GM11168 (cell line): ENCODE measurements around the gene ARRDC1.

Source experiments
- in situ Hi-C: fragments of 300-500 bp; cut with MboI; formaldehyde crosslinking; loops from one replicate; pipeline ENCODE4 v1.12.0; 2022; ENCODE audit warnings: low sequenced_read_pairs; ENCODE audit not compliant: unreplicated experiment

Gene ARRDC1

DNA sequence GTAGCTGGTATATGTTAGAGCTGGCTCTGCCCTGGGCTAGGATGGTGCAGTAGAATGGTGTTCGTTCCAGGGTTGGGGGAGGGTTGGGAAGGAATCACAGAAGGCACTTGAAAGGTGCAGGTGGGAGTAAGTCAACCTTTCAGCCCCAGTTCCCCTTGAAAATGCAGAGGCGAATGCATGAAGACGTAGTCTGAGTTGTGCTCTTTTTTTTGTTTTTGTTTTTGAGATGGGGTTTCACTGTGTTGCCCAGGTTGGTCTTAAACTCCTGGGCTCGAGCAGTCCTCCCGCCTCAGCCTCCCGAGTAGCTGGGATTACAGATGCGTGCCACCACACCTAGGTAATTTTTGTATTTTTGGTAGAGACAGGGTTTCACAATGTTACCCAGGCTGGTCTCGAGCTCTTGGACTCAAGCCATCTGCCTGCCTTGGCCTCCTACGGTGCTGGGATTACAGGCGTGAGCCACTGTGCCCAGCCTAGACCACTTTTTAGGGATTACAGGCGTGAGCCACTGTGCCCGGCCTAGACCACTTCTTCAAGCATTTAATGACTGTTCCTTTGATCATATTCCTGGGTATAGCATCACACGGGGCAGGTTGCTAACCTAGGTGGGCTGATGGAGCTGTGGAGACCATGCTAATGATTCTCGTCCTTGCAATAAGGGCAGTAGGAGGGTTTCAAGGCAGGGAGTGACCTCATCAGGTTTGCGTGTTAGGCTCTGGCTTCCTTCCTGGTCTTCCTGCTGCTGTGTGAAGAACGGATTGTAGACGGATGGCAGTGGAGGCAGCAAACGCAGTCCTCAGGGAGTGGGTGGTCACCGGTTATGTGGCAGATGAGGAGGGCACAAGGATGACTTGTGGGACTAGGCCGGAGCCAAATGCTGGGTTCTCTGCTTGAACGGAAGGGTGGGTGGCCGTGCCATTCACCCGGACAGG lies 27.0 kb downstream of the ARRDC1 start:
- in situ Hi-C loops: no loop called here

DNA sequence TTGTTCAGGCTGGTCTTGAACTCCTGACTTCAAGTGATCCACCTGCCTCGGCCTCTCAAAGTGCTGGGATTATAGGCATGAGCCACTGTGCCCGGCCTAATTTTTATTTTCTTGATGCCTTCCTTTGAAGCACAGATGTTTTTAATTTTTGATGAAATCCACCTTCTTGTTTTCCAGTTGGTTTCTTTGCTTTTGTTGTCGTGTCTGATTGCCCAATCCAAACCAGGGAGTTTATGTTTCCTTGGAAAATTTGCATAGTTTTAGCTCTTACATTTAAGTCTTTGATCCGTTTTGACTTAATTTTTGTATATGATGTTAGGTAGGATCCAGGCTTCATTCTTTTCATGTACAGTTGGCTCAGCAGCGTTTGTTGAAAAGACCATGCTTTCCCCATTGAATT lies 28.5 kb downstream of the ARRDC1 start:
- in situ Hi-C loops: no loop called here

DNA sequence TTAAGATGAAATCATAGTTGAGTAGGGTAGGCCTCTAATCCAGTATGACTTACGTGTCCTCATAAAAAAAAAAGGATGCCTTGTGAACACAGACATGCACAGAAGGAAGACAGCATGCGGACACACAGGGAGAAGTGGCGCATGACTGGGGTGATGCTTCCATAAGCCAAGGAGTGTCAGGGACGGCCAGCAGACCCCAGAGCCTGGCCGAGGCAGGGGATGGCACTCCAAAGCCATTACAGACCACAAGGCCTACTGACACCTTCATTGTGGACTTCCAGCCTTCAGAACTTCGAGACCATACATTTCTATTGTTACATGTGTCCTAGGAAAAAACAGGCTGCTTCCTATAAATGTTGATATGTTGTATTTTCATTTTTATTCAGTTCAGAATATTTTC lies 33.2 kb downstream of the ARRDC1 start:
- in situ Hi-C loops: no loop called here

DNA sequence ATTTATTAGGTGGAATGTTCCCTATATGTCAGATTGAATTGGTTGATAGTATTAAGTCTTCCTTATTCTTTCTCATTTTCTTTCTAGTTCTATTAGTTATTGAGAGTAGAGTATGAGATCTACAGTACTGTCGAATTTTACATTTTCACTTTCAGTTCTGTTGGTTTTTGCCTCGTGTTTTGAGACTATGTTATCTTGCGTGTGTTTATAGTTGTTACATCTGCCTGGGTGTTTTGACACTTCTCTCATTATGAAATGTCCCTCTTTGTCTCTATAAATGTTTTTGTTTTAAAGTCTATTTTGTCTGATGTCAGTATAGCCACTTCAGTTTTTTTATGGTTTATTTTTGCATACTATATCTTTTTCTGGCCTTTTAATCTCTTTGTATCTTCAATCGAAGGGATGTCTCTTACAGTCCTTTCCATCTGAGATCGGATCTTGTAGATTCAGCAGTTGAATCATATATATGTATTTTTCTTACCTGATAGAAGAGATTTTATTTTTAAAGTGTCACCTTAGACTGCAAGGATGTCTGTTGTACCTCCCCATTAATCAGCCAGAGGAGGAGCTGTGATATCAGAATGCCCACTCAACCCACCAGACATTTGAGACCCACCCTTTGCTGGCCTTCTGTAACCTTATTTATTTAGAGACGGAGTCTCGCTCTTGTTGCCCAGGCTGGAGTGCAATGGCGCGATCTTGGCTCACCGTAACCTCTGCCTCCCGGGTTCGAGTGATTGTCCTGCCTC lies 34.0 kb downstream of the ARRDC1 start:
- in situ Hi-C loops: no loop called here

DNA sequence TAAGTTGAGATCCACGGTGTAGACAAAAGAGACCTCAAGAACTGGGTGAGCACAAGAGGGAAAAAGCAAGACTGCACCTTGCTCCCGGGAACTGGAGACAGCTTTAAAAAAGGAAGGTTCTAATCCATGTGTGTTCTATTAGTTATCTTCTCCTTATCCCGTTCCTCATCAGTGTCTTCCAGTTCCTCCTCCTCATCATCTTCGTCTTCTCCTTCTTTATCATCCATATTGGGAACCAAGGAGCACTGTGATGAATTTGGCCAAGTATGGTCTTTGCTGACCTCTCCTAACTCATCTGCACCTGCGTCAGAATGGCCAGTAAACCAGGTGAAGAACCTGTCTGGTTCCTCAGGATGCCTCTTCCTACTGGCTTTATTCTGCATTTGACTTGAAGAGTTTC lies 35.4 kb downstream of the ARRDC1 start:
- in situ Hi-C loops: no loop called here

DNA sequence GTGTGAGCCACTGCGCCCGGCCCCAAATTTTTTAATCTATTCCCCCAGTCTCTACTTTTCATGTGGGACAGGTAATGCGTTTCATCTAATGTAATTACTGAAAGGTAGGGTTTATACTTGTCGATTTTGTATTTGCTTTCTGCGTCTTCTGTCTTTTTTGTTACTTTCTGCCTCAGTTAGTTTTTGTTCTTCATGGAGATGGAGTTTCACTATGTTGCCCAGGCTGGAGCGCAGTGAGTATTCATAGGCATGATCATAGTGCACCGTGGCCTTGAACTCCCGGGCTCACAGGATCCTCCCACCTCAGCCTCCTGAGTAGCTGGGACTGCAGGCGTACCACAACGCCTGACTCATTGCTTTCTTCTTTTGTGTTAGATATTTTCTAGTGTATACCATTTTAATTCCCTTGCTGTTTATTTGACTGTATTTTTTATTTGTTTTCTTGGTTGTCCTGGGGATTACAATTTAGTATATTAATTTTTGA lies 36.7 kb downstream of the ARRDC1 start:
- in situ Hi-C loops: no loop called here

DNA sequence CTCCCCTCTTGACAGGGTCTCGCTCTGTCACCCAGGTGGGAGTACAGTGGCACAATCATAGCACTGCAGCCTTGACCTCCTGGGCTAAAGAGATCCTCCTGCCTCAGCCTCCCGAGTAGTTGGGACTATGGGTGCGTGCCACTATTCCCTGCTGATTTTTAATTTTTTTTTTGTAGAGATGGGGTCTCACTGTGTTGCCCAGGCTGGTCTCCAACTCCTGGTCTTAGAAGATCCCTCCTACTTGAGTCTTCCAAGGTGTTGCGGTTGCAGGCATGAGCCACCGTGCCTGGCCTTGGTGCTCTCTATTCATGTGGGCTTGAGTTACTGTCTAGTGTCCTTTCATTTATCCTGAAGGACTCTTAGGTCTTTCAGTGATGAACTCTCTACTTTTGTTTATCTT lies 37.4 kb downstream of the ARRDC1 start:
- in situ Hi-C loops: no loop called here

- in situ Hi-C loops: no loop called here
These were observed 38.4 kb downstream of the ARRDC1 start for GRCh38 chr9:137643921-137644320.

DNA sequence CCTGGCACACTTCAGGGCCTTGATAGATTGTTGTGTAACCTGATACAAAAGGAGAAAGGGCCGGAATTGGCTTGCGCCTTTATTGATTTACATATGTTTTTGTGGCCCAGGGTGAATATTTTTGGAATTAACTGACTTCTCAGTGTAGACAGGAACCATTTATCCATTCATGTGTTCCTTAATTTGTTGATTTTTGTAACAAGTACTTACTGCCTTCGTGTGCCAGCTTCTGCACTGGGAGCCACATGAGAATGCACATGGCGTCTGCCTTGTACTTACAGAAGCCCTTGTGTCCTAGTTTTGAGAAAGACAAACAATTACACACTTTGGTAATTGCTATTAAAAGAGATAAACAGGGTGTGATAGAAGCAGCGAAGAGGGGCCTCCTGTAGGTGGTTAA lies 39.7 kb downstream of the ARRDC1 start:
- in situ Hi-C loops: no loop called here

DNA sequence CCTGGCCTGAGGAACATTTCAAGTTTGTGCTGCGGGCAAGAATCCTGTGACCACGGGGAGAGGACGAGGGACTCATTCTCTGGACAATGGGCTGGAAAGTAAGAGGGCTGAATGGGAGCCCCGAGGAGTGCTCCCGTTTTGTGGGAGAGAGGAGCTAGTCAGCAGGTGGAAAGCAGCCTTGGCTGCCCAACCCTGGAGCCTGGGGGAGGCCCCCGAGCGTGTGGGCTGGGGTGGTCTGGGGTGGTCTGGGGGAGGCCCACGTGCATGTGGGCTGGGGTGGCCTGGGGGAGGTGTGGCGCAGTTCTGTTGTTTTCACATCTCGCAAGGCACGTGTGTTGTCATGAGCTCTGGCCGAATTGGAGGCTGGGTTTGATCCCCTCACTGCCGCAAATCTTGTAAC lies 40.9 kb downstream of the ARRDC1 start:
- in situ Hi-C loops: no loop called here

DNA sequence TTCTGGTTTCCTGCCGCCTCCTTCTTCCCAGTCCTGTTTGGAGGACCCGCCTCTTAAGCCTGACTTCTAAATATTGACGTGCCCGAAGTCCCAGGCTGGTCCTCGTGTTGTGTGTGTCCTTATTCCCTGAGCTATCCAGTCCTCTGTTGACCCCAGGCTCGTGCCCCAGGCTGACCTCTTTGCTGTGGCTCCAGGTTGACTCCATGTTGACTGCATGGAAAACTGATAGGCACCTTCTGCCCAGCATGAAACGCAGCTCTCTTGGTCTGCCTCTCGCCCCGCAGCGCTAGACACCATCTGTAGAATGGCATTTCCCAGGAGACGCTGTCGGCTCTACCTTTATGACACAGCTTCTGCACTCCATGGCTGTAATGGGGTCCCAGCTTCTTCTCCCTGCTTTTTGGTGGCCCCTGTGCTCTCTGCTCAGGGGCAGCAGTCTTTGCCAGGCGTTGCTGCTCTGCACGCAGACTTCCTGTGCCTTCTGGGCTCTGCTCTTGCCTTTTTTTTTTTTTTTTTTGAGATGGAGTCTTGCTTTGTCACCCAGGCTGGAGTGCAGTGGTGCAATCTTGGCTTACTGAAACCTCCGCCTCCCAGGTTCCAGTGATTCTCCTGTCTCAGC lies 41.7 kb downstream of the ARRDC1 start:
- in situ Hi-C loops: no loop called here

GRCh38 chr9:137648396-137648795 lies 42.9 kb downstream of the ARRDC1 start:
- in situ Hi-C loops: no loop called here

- in situ Hi-C loops: no loop called here
These were observed 44.1 kb downstream of the ARRDC1 start for GRCh38 chr9:137649553-137649952.

DNA sequence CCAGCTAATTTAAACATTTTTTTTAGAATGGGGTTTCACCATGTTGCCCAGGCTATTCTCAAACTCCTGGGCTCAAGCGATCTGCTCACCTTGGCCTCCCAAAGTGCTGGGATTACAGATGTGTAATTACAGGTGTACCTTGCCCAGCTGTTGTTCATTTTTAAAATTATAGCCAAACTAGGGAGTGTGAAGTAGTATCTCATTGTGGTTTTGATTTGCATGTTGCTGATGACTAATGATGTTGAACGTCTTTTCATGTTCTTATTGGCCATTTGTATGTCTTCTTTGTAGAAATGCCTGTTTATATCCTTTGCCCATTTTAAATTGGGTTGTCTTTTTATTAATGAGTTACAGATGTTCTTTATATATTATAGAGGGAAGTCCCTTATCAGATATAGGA lies 44.8 kb downstream of the ARRDC1 start:
- in situ Hi-C loops: no loop called here

GRCh38 chr9:137650779-137651178 lies 45.3 kb downstream of the ARRDC1 start:
- in situ Hi-C loops: no loop called here

- in situ Hi-C loops: no loop called here
These were observed 50.9 kb downstream of the ARRDC1 start for GRCh38 chr9:137656416-137656815.

DNA sequence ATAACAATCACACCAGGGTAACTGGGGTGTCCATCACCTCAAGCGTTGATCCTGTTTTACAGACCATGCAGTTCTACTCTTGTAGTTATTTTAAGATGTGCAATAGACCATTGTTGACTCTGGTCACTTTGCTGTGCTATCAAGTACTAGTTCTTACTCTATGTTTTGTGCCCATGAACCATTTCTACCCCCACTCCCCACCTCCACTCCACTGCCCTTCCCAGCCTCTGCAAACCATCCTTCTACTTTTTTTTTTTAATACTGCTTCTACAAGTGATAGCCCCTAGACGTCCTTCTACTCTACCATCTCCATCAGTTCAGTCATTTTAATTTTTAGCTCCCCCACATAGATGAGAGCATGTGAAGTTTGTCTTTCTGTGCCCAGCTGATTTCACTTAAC lies 52.1 kb downstream of the ARRDC1 start:
- in situ Hi-C loops: no loop called here

- in situ Hi-C loops: no loop called here
These were observed 53.3 kb downstream of the ARRDC1 start for GRCh38 chr9:137658781-137659180.

DNA sequence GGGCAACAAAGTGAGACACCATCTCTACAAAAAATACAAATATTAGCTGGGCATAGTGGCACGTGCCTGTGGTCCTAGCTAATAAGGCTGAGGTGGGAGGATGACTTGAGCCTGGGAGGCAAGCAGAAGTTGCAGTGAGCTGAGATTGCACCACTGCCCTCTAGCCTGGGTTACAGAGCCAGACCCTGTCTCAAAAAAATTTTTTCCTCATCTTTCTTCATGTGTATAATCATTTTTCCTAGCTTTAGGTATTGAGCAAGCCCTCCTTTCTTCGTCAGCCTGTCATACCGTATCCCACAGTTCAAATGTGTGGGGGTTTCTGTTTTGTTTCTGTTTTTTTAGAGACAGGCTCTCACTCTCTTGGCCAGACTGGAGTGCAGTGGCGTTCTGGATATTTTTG lies 54.7 kb downstream of the ARRDC1 start:
- in situ Hi-C loops: no loop called here

DNA sequence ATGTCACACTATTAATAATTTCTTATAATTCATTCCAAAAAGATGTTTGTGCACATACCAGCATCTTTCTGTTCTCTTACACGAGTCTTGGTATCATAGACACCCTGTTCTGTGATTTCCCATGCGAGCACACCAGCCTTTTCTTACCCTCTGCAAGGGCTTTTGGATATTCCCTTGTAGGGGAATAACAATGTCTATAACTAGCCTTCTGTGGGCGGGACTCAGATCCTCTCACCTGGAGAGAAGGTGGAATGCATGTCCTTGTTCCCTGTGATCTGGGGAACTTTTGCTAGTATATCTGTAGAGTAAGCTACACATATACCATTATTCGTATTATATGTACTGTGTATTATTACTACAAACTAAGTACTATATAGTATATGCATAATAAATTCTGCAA lies 58.1 kb downstream of the ARRDC1 start:
- in situ Hi-C loops: no loop called here

DNA sequence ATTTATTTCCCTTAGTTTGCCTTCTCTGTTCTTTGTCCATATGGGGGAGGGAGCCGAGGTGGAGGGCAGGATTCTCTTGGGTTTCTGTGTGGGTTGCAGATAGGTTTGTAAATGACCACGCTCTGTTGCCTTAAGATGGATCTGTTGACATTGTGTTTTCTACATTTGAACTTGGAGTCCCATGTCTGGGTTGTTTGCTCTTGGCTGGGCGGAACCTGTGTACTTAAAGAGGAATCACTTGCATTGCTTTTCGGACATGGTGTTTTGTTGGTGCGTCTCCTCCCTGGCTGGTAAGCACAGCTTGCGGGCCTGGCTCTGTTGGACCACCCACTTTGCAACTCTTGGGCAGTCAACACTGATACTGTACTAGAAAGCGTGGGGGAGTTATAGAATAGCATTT lies 59.2 kb downstream of the ARRDC1 start:
- in situ Hi-C loops: no loop called here
